A673 (cell line): ENCODE results near the gene MATN1. TPM values are rescaled to one million over a fixed set of nuclear protein-coding genes. Genes with fewer than 3 reads are reported as not detected.
"Not testable (repeated sequence)": the region's sequence is repeated elsewhere in the genome, so short reads cannot be mapped to it uniquely, and the experiment has no call there.

Experiments used
- BruUV-seq: library from RNA; stranded (reverse); fragments of 400-500 nt; replicated peaks from 2 replicates; lab custom pipeline; 2021; lab: Mats Ljungman, UMichigan
- CTCF ChIA-PET: fragments of 300-600 bp; sonication (Branson Sonifier 250); formaldehyde crosslinking; loops from one replicate; lab custom pipeline; 2022; ENCODE audit warnings: antibody characterized with exemption; lab: Charles Lee
- POLR2A ChIA-PET: fragments of 300-600 bp; sonication (Branson Sonifier 250); formaldehyde crosslinking; loops from one replicate; lab custom pipeline; 2022; ENCODE audit warnings: antibody characterized with exemption; ENCODE audit not compliant: low non-redundant PET; lab: Charles Lee
- DNase-seq: peaks from one replicate; pipeline ENCODE4 v3.0.0-alpha.2; 2015; ENCODE audit warnings: low spot score
- H3K27ac ChIP-seq: fragments of 200-600 bp; sonication (generic); 2 replicates; pipeline ENCODE4 v1.5.1; 2016; ENCODE audit warnings: mixed run types, low read depth, mild to moderate bottlenecking, mixed read lengths, antibody characterized with exemption, low read length; ENCODE audit not compliant: poor library complexity, severe bottlenecking
- H3K27me3 ChIP-seq: fragments of 200-600 bp; sonication (generic); replicated peaks from 2 replicates; pipeline ENCODE4 v1.6.1; 2017; ENCODE audit warnings: mixed run types, low read depth, mild to moderate bottlenecking, mixed read lengths, antibody characterized with exemption, low read length; ENCODE audit not compliant: insufficient read depth, poor library complexity
- H3K36me3 ChIP-seq: fragments of 200-600 bp; sonication (generic); 2 replicates; pipeline ENCODE4 v1.6.1; 2016; ENCODE audit warnings: mixed run types, mild to moderate bottlenecking, mixed read lengths, antibody characterized with exemption, low read length; ENCODE audit not compliant: insufficient read depth, poor library complexity, severe bottlenecking
- H3K4me1 ChIP-seq: fragments of 200-600 bp; sonication (generic); 2 replicates; pipeline ENCODE4 v1.6.1; 2017; ENCODE audit warnings: mixed run types, mild to moderate bottlenecking, mixed read lengths, antibody characterized with exemption, low read length; ENCODE audit not compliant: insufficient read depth, poor library complexity, severe bottlenecking
- H3K4me3 ChIP-seq: fragments of 200-600 bp; sonication (generic); 2 replicates; pipeline ENCODE4 v1.5.1; 2016; ENCODE audit warnings: low read depth, mixed run types, mild to moderate bottlenecking, mixed read lengths, low read length; ENCODE audit not compliant: poor library complexity, severe bottlenecking
- H3K9me3 ChIP-seq: fragments of 200-600 bp; sonication (generic); 2 replicates; pipeline ENCODE4 v1.6.1; 2016; ENCODE audit warnings: mixed run types, low read depth, mild to moderate bottlenecking, mixed read lengths, antibody characterized with exemption, low read length; ENCODE audit not compliant: poor library complexity, severe bottlenecking
- EZH2 ChIP-seq: fragments of 200-600 bp; sonication (generic); IDR thresholded peaks from 2 replicates; pipeline ENCODE4 v1.6.1; 2017; ENCODE audit warnings: borderline replicate concordance, low read depth, mild to moderate bottlenecking, mixed read lengths, antibody characterized with exemption, low read length; ENCODE audit not compliant: poor library complexity, severe bottlenecking
- intact Hi-C: fragments of 100-400 bp; cut with micrococcal nuclease; formaldehyde crosslinking; loops from one replicate; pipeline ENCODE4 v1.10.0; 2022; ENCODE audit not compliant: unreplicated experiment
- total RNA-seq: library from RNA; stranded (reverse); gene quantifications from 2 replicates; pipeline ENCODE4 v1.2.3, GENCODE V29; 2021
- TF ChIP-seq, protein P1 (sequence below): fragments of 300-800, 200-600 bp; sonication (generic); conservative IDR thresholded peaks from 2 replicates; pipeline ENCODE4 v1.5.1; 2017; ENCODE audit warnings: low read depth, mild to moderate bottlenecking, antibody characterized with exemption, low read length, moderate library complexity, mixed read lengths

The MATN1 gene
- total RNA-seq, 1 experiment from 2014 or later: not detected

DNA sequence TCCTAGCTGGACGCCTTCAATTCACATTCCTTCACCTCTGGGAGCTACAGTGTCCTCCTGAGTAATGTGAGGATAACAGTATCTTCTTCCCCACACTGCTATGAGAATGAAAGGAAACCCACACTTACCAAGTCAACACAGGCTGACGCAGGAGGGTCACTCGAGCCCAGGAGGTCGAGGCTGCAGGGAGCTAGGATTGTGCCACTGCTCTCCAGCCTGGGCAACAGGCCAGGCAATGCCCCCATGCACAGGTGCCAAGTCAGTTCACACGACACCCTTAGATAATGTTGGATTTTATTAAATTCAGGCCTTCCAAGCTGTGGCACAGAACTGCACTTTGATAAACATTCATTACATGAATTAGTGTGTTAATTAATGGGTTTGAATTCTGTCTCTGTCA lies 31.9 kb downstream of the MATN1 start:
- Histone ChIP-seq H3K4me3 (no peak overlapping the region), H3K27me3 (no peaks in the 10 kb centered on the region), H3K4me1 (no peaks in the 10 kb centered on the region), H3K36me3 (no peaks in the 10 kb centered on the region), H3K27ac (no peak overlapping the region), H3K9me3 (no peaks in the 10 kb centered on the region)
- BruUV-seq: no TSS peak
- intact Hi-C loops: no loop called here
- ChIA-PET CTCF (no interaction called here), POLR2A (no interaction called here)
- TF ChIP-seq, protein P1, sequence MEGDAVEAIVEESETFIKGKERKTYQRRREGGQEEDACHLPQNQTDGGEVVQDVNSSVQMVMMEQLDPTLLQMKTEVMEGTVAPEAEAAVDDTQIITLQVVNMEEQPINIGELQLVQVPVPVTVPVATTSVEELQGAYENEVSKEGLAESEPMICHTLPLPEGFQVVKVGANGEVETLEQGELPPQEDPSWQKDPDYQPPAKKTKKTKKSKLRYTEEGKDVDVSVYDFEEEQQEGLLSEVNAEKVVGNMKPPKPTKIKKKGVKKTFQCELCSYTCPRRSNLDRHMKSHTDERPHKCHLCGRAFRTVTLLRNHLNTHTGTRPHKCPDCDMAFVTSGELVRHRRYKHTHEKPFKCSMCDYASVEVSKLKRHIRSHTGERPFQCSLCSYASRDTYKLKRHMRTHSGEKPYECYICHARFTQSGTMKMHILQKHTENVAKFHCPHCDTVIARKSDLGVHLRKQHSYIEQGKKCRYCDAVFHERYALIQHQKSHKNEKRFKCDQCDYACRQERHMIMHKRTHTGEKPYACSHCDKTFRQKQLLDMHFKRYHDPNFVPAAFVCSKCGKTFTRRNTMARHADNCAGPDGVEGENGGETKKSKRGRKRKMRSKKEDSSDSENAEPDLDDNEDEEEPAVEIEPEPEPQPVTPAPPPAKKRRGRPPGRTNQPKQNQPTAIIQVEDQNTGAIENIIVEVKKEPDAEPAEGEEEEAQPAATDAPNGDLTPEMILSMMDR: no peak
- TF ChIP-seq EZH2: no peak
- DNase-seq: no peak

GRCh38 chr1:30689901-30690645 lies 33.3 kb downstream of the MATN1 start:
- CTCF ChIA-PET: no interaction called here
- Histone ChIP-seq H3K4me3 (no peak overlapping the region), H3K9me3 (no peaks in the 10 kb centered on the region), H3K27ac (no peak overlapping the region), H3K36me3 (no peaks in the 10 kb centered on the region), H3K4me1 (no peaks in the 10 kb centered on the region), H3K27me3 (peaks cover 9% of the 10 kb centered on the region)
- intact Hi-C loops: no loop called here
- TF ChIP-seq, protein P1: no peak
- TF ChIP-seq EZH2: no peak
- BruUV-seq: no TSS peak
- no peak for DNase-seq
- POLR2A ChIA-PET: no interaction called here

GRCh38 chr1:30688920-30689794 lies 34.2 kb downstream of the MATN1 start:
- Histone ChIP-seq H3K4me3 (no peak overlapping the region), H3K27me3 (peaks cover 18% of the 10 kb centered on the region), H3K36me3 (no peaks in the 10 kb centered on the region), H3K4me1 (no peaks in the 10 kb centered on the region), H3K27ac (no peak overlapping the region), H3K9me3 (no peaks in the 10 kb centered on the region)
- TF ChIP-seq, protein P1: no peak
- TF ChIP-seq EZH2: no peak
- intact Hi-C loops: no loop called here
- DNase-seq: no peak
- ChIA-PET CTCF (no interaction called here), POLR2A (no interaction called here)
- BruUV-seq: no TSS peak

- CTCF ChIA-PET, H3K4me3 ChIP-seq, BruUV-seq, H3K9me3 ChIP-seq, POLR2A ChIA-PET, DNase-seq, H3K4me1 ChIP-seq, H3K27ac ChIP-seq, intact Hi-C loops, H3K36me3 ChIP-seq: not testable (repeated sequence)
- H3K27me3 ChIP-seq: peaks cover 24% of the 10 kb centered on the region
Measured at GRCh38 chr1:30688516-30688915, 34.9 kb downstream of the MATN1 start.
